ENCODE data around the gene PDIA5. TPM values are rescaled to one million over a fixed set of nuclear protein-coding genes. Genes with fewer than 3 reads are reported as not detected.
A peak's percentile ranks its signal among the peaks of the same experiment; 100 is the strongest.

The PDIA5 gene
- total RNA-seq, 6 donors from 2014 or later, result 25.1 to 38.8 (median 32.9) TPM

DNA sequence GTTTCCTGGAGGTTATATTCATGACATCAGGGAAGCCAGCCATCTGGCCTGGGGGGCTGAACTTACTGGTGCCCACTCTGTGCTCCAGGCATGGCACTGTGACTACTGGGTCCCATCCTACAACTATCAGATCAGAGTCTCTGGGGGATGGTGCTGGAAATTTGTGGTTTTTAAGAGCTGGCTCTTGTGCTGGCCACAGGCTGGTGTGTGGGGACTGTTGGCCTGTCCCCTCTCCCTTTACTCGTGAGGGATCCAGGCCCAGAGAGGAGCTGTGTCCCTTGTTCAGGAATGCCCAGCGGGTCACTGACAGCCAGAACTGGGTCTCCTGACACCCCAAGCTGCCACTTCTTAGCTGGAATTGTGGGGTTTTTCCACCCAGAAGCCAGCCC is 90.4 kb downstream of the PDIA5 start:
- Histone ChIP-seq H3K9me3 (no peaks in the 10 kb centered on the region), H3K27ac (peak overlapping the region in 3 of 4 donors; percentile 37 to 75 (median 42)), H3K4me3 (no peak overlapping the region), H3K4me1 (peaks cover 5 to 29% (median 25%) of the 10 kb centered on the region in 4 donors), H3K27me3 (no peaks in the 10 kb centered on the region), H3K36me3 (peaks cover 0 to 81% (median 31%) of the 10 kb centered on the region in 4 donors)
- TF ChIP-seq EP300 (IDR thresholded peaks at IDR 0.05), result no peak
- TF ChIP-seq POLR2AphosphoS5 (IDR thresholded peaks at IDR 0.05), result no peak
- TF ChIP-seq, protein P1, sequence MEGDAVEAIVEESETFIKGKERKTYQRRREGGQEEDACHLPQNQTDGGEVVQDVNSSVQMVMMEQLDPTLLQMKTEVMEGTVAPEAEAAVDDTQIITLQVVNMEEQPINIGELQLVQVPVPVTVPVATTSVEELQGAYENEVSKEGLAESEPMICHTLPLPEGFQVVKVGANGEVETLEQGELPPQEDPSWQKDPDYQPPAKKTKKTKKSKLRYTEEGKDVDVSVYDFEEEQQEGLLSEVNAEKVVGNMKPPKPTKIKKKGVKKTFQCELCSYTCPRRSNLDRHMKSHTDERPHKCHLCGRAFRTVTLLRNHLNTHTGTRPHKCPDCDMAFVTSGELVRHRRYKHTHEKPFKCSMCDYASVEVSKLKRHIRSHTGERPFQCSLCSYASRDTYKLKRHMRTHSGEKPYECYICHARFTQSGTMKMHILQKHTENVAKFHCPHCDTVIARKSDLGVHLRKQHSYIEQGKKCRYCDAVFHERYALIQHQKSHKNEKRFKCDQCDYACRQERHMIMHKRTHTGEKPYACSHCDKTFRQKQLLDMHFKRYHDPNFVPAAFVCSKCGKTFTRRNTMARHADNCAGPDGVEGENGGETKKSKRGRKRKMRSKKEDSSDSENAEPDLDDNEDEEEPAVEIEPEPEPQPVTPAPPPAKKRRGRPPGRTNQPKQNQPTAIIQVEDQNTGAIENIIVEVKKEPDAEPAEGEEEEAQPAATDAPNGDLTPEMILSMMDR (IDR thresholded peaks at IDR 0.05), result no peak
- TF ChIP-seq POLR2A (IDR thresholded peaks at IDR 0.05), result no peak
- WGBS, 2 donors, result 55 to 100% methylated on average over 1 to 2 of the region's 2 CpGs
- DNase-seq, result no peak
- no peak for ATAC-seq (ENCODE audit: low FRiP score in 2 of 2)

DNA sequence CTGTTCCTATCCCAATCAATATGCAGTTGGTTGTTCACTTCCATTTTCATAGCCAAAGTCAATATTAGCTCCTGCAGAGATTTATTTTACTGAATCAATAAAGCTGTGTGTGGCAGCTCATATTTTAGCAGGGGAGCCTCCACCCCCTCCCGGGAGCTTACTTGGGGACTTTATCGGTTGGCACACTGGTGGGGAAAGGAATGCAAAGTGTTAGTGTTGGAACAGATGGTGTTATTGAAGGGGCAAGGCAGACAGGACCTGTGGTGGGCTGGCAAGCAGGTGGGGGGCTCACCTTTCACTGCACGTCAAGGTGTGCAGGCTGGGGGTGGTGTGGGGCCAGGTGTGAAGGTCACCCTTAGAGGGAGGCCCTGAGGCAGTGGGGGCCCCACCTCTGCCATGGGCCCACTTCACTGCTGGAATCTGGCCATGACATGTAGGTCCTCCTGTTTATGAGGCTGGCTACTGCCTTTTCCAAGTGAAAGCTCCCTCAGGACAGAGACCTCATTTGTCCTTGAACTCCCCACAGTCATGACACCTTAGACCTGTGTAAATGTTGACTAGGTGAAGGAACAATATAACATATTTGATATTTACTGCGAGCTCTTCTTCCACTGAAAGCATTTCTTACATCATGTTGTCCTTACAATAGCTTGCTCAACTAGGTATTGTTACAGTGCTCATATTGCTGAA is 90.9 kb downstream of the PDIA5 start:
- WGBS, 2 donors, result 63 to 68% methylated on average over 4 of the region's 4 CpGs

GRCh38 chr3:123158330-123158729 is 91.5 kb downstream of the PDIA5 start:
- no peak for DNase-seq

More for the DNA sequence above, 90.9 kb downstream of the PDIA5 start:
- no peak for ATAC-seq (ENCODE audit: low FRiP score in 2 of 2)
- H3K4me3 ChIP-seq, result no peak overlapping the region
- H3K4me1 ChIP-seq, result peaks cover 5 to 29% (median 25%) of the 10 kb centered on the region in 4 donors
- peak overlapping the region in 3 of 4 donors; percentile 37 to 75 (median 42) for H3K27ac ChIP-seq
- H3K9me3 ChIP-seq, result no peaks in the 10 kb centered on the region
- H3K27me3 ChIP-seq, result no peaks in the 10 kb centered on the region
- no peak for TF ChIP-seq POLR2A (IDR thresholded peaks at IDR 0.05)
- no peak for TF ChIP-seq POLR2AphosphoS5 (IDR thresholded peaks at IDR 0.05)
- TF ChIP-seq EP300 (IDR thresholded peaks at IDR 0.05), result no peak
- TF ChIP-seq, protein P1 (IDR thresholded peaks at IDR 0.05), result no peak
- DNase-seq, result peak in 1 of 2 donors; percentile 16
- peaks cover 0 to 82% (median 33%) of the 10 kb centered on the region in 4 donors for H3K36me3 ChIP-seq

DNA sequence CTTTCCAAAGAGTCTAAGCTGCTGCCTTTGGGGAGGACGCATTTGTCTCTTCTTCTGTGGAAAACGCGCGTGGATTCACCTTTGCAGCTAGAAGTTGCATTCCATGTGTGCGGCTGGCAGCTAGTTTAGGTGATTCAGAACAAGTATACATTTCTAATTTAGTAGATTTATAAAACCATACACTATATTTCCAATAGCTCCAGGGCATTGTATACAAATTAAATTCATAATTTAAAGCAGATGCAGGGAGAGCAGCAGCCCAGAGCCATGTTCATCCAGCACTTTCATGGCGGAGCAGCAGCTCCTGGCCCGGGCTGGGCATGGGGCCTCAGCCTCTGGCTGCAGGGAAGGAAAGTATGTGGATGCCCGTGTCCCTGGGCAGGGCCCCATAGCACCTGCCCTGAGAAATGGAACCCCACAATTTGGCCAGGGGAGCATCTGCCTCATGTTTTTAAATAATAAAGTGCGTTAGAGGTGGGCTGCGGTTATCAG is 92.1 kb downstream of the PDIA5 start:
- Histone ChIP-seq H3K9me3 (no peaks in the 10 kb centered on the region), H3K4me3 (no peak overlapping the region), H3K27me3 (no peaks in the 10 kb centered on the region), H3K36me3 (peaks cover 0 to 82% (median 34%) of the 10 kb centered on the region in 4 donors), H3K27ac (no peak overlapping the region), H3K4me1 (peaks cover under 1 to 29% (median 23%) of the 10 kb centered on the region in 4 donors)
- DNase-seq, result peak in 1 of 2 donors; percentile 42
- ATAC-seq (ENCODE audit: low FRiP score in 2 of 2), result no peak
- TF ChIP-seq, protein P1 (IDR thresholded peaks at IDR 0.05), result no peak
- no peak for TF ChIP-seq EP300 (IDR thresholded peaks at IDR 0.05)
- no peak for TF ChIP-seq POLR2AphosphoS5 (IDR thresholded peaks at IDR 0.05)
- TF ChIP-seq POLR2A (IDR thresholded peaks at IDR 0.05), result no peak
- 94 to 95% methylated on average over 10 of the region's 10 CpGs for WGBS, 2 donors

More at GRCh38 chr3:123158330-123158729, 91.5 kb downstream of the PDIA5 start:
- Histone ChIP-seq H3K27me3 (no peaks in the 10 kb centered on the region), H3K27ac (peak overlapping the region in 2 of 4 donors; percentile 37 to 75), H3K36me3 (peaks cover 0 to 82% (median 36%) of the 10 kb centered on the region in 4 donors), H3K4me3 (no peak overlapping the region), H3K9me3 (no peaks in the 10 kb centered on the region), H3K4me1 (peaks cover 4 to 29% (median 25%) of the 10 kb centered on the region in 4 donors)
- no peak for ATAC-seq (ENCODE audit: low FRiP score in 2 of 2)
- 77 to 82% methylated on average over 4 of the region's 4 CpGs for WGBS, 2 donors
- TF ChIP-seq POLR2AphosphoS5 (IDR thresholded peaks at IDR 0.05), result no peak
- TF ChIP-seq, protein P1 (IDR thresholded peaks at IDR 0.05), result no peak
- no peak for TF ChIP-seq EP300 (IDR thresholded peaks at IDR 0.05)
- TF ChIP-seq POLR2A (IDR thresholded peaks at IDR 0.05), result no peak

Data from upper lobe of left lung (tissue), 6 donors.